Activated T-cell treated with anti-CD3 and anti-CD28 coated beads, Interleukin-2, amount 50 U/mL, for 4 hours (primary cell): ENCODE results near the gene LTC4S. TPM values are rescaled to one million over a fixed set of nuclear protein-coding genes. Genes with fewer than 3 reads are reported as not detected.
"Not testable (repeated sequence)": the region's sequence is repeated elsewhere in the genome, so short reads cannot be mapped to it uniquely, and the experiment has no call there.

Source experiments
- ATAC-seq, 2 donors: fragments of 200-7000 bp; cut with Tn5 transposase; one replicate each; pipeline ENCODE4 v1.10.0; 2021
- DNase-seq: peaks from one replicate; pipeline ENCODE4 v3.0.0-alpha.2; 2020
- H3K27me3 Mint-ChIP-seq: one replicate; pipeline ENCODE4 v1.8.0; 2021; ENCODE audit warnings: low read depth, mixed read lengths
- H3K36me3 Mint-ChIP-seq: one replicate; pipeline ENCODE4 v1.8.0; 2022; ENCODE audit warnings: mixed read lengths; ENCODE audit not compliant: insufficient read depth
- H3K4me1 Mint-ChIP-seq: one replicate; pipeline ENCODE4 v1.8.0; 2021; ENCODE audit warnings: low read depth, mixed read lengths
- H3K4me3 Mint-ChIP-seq: one replicate; pipeline ENCODE4 v1.8.0; 2021; ENCODE audit warnings: mild to moderate bottlenecking, moderate library complexity, mixed read lengths
- H3K9me3 Mint-ChIP-seq: one replicate; pipeline ENCODE4 v1.8.0; 2021; ENCODE audit warnings: mixed read lengths
- total RNA-seq, 3 donors: library from RNA; stranded (reverse); gene quantifications; one replicate each; pipeline ENCODE4 v1.2.1, GENCODE V29; 2021

Gene LTC4S
- total RNA-seq, 3 donors from 2014 or later, result 0.37 to 2.3 (median 0.61) TPM

DNA sequence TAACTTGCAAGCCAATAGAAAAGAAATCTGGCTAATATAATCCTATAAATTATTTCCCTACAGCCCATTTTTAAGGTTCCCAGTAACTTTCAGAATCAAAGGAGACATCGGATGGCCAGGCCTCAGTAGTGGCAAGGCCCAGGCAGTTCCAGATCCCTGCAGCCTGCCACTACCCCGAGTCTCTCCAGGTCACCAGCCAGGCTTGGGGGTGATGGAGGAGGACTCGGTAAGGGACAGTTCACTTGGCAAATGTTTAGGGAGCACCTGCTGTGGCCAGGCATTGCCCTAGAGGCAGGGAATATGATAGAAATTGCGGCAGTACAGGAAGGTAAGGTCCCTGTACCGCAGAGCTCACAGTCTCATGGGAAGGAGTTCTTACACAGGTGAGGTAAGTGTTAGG lies 15.2 kb upstream of the LTC4S start:
- Mint-ChIP-seq H3K36me3 (peaks cover 24% of the 10 kb centered on the region), H3K9me3 (no peaks in the 10 kb centered on the region), H3K4me1 (no peaks in the 10 kb centered on the region), H3K27me3 (no peaks in the 10 kb centered on the region), H3K4me3 (no peak overlapping the region)
- DNase-seq (no peak), ATAC-seq (no peak)

GRCh38 chr5:179779826-179780225 lies 14.0 kb upstream of the LTC4S start:
- Mint-ChIP-seq H3K27me3 (no peaks in the 10 kb centered on the region), H3K4me1 (no peaks in the 10 kb centered on the region), H3K36me3 (peaks cover 19% of the 10 kb centered on the region)

GRCh38 chr5:179780362-179780761 lies 13.4 kb upstream of the LTC4S start:
- no peak for ATAC-seq
- DNase-seq, result no peak
- H3K4me3 Mint-ChIP-seq, result no peak overlapping the region
- no peaks in the 10 kb centered on the region for H3K9me3 Mint-ChIP-seq
- no peaks in the 10 kb centered on the region for H3K4me1 Mint-ChIP-seq
- peaks cover 19% of the 10 kb centered on the region for H3K36me3 Mint-ChIP-seq
- H3K27me3 Mint-ChIP-seq, result no peaks in the 10 kb centered on the region

More at GRCh38 chr5:179779826-179780225, 14.0 kb upstream of the LTC4S start:
- Mint-ChIP-seq H3K4me3 (no peak overlapping the region), H3K9me3 (no peaks in the 10 kb centered on the region)
- ATAC-seq, result no peak
- DNase-seq, result no peak

- DNase-seq, result no peak
- Mint-ChIP-seq H3K4me3 (no peak overlapping the region), H3K36me3 (peaks cover 12% of the 10 kb centered on the region), H3K27me3 (no peaks in the 10 kb centered on the region), H3K9me3 (no peaks in the 10 kb centered on the region), H3K4me1 (no peaks in the 10 kb centered on the region)
- ATAC-seq, result no peak
Measured at GRCh38 chr5:179781846-179782245, 11.9 kb upstream of the LTC4S start.

DNA sequence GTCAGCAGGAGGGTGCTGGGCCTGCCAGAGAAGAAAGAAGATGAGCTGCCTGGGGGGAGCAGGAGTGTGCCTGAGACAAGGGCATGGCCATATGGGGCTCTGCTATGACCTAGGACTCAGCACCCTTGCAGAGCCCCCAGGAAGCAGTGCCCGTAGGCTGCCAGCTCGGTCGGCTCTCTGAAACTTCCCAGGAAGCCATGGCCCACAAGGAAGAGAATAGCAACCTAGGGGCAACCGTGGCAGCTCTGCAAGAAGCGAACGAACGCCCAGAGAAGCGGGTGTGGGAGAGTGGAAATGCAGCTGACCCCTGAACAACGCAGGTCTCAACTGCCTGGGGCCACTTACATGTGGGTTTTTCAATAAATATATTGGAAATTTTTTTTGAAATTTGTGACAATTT lies 10.7 kb upstream of the LTC4S start:
- no peaks in the 10 kb centered on the region for H3K27me3 Mint-ChIP-seq
- H3K4me1 Mint-ChIP-seq, result no peaks in the 10 kb centered on the region
- H3K4me3 Mint-ChIP-seq, result no peak overlapping the region
- DNase-seq, result no peak
- H3K36me3 Mint-ChIP-seq, result peaks cover 6% of the 10 kb centered on the region
- H3K9me3 Mint-ChIP-seq, result no peaks in the 10 kb centered on the region
- ATAC-seq, result no peak

DNA sequence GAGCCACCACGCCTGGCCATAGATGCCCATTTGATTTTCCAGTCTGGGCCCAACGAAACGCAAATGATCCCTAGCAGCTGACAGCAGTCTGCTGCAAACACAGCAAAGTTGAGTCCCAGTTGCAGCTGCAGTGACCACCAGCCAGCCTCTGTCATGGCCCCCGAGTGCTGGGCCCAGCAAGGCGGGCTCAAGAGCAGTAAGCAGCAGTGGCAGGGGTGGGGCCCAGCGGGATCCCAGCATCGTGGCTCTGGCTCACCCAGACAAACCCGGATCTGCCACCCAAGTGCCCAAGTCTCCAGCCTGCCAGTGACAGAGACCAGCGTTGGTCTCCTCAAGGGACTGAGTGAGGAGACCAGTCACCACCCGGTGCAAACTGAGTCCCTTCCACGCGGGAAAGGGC lies 6.9 kb upstream of the LTC4S start:
- Mint-ChIP-seq H3K4me1 (no peaks in the 10 kb centered on the region), H3K4me3 (no peak overlapping the region), H3K36me3 (no peaks in the 10 kb centered on the region), H3K9me3 (no peaks in the 10 kb centered on the region), H3K27me3 (no peaks in the 10 kb centered on the region)
- no peak for ATAC-seq
- no peak for DNase-seq

DNA sequence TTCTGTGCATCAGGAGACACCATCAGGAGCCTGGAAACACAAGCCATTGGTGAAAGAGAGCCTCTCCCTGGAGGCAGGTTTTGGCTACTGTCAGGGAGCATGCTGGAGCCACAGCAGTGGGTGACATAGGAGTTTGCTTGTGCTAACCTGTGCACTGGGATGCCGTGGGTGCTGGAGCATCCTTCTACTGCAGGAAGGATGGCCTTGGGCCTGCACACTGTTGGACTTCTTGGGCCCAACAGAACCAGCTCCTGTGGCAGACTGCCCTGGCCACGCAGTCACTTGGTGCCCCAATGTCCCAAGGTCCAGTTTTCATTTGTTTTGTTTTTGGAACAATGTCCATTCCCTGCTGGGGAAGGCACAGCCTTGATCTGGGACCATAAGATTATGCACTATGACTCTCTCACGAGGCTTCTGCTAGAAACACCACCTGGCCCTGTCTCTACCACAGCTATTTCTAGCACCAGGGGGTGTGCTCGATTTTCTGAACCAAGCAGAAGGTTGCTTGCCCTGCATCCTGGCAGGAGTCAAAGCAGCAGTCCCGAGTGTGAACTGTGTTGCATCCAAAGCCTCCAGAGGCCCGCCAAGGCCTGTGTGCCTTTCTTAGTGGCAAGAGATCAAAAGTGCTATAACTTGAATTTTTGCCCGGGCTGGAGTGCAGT lies 5.5 kb upstream of the LTC4S start:
- no peak for DNase-seq
- H3K27me3 Mint-ChIP-seq, result no peaks in the 10 kb centered on the region
- H3K4me1 Mint-ChIP-seq, result peaks cover 3% of the 10 kb centered on the region
- no peaks in the 10 kb centered on the region for H3K36me3 Mint-ChIP-seq
- no peaks in the 10 kb centered on the region for H3K9me3 Mint-ChIP-seq
- H3K4me3 Mint-ChIP-seq, result no peak overlapping the region
- no peak for ATAC-seq

GRCh38 chr5:179789278-179789677 lies 4.5 kb upstream of the LTC4S start:
- DNase-seq, ATAC-seq, H3K9me3 Mint-ChIP-seq, H3K36me3 Mint-ChIP-seq, H3K4me3 Mint-ChIP-seq, H3K27me3 Mint-ChIP-seq: not testable (repeated sequence)
- peaks cover 12% of the 10 kb centered on the region for H3K4me1 Mint-ChIP-seq

- Mint-ChIP-seq H3K36me3 (no peaks in the 10 kb centered on the region), H3K9me3 (no peaks in the 10 kb centered on the region), H3K27me3 (no peaks in the 10 kb centered on the region), H3K4me3 (no peak overlapping the region), H3K4me1 (peaks cover 26% of the 10 kb centered on the region)
- ATAC-seq, result no peak
- DNase-seq, result no peak
Measured at GRCh38 chr5:179791881-179792611, 1.7 kb upstream of the LTC4S start.

DNA sequence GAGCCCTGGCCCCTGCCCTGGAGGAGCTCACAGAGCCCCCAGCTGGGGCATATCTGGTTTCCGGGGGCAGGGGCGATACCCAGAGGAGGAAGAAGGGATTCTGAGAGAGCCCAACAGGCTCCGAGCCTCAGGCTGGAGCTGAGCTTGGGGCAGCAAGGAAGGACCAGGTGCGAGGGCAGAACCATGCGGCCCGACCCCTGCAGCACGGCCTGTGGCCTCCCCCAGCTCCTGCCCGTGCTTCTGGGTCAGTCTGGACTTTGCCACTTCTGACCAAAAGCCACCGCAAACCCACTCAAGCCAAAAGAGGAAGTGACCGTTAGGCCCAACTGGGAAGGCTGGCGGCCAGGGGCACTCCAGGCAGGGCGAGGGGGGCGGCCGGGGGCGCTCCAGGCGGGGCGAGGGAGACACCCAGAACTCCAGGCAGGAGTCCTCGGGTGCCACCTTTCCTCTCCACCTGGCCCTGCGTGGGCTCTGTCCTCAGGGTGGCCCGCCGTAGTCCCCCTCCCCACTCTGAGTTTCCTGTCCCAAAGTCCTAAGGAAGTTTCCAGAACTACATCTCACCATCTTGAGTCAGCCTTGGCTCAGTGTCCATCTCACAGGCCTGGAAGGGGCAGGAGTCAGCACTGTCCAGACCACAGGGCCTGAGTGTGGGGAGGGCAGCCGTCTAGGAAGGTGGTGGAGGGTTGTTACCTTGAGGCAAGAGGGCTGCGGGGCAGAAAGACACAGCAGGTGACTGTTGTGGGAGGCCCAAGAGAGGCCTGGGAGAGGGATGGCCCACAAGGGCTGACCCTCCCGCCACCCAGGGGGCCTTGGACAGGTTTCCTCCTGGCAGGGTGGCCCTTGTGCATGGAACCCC lies 946 bp upstream of the LTC4S start:
- H3K4me3 Mint-ChIP-seq, result no peak overlapping the region
- no peaks in the 10 kb centered on the region for H3K9me3 Mint-ChIP-seq
- H3K4me1 Mint-ChIP-seq, result peaks cover 27% of the 10 kb centered on the region
- ATAC-seq (no peak), DNase-seq (no peak)
- no peaks in the 10 kb centered on the region for H3K36me3 Mint-ChIP-seq
- H3K27me3 Mint-ChIP-seq, result no peaks in the 10 kb centered on the region

DNA sequence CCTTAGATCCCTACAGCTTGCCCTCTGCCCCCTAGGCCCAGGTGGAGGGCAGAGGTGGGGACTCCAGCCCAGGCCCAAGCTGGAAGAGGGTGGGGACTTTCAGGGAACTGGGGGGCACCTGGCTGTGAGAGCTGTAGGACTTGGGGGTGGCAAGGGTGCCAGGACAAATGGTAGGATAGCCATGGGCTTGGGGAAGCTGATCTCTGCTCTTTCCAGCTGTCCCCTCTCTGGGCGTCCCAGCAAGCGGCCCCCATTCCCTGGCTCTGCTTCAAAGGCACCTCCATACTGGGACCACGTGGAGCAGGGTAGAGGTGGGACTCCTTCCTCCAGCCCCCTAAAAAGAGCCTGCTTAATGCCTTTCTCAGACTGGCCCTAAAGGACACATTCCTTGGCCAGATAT lies 385 bp downstream of the LTC4S start:
- H3K36me3 Mint-ChIP-seq, result peaks cover under 1% of the 10 kb centered on the region
- H3K9me3 Mint-ChIP-seq, result no peaks in the 10 kb centered on the region
- no peak overlapping the region for H3K4me3 Mint-ChIP-seq
- DNase-seq (no peak), ATAC-seq (no peak)
- no peaks in the 10 kb centered on the region for H3K27me3 Mint-ChIP-seq
- peaks cover 27% of the 10 kb centered on the region for H3K4me1 Mint-ChIP-seq

DNA sequence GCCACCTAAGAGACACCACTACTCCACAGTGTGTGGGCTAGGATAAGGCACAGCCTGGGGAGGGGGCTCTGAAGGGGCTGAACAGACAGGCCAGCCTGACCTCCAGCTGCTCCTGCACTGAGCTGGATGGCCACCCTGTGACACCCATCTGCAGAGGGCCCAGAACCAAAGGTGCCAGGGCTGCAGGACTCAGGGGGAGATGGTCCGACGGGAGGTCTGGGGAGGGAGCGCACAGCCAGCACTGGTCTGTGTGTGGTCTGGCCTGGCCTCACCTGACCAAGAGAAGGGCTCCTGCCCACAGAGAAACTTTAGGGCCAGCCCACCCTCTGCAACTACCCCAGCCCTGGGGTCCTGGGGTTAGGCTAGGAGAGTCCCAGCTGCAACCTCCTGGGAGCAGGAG lies 789 bp downstream of the LTC4S start:
- Mint-ChIP-seq H3K27me3 (no peaks in the 10 kb centered on the region), H3K36me3 (peaks cover 4% of the 10 kb centered on the region), H3K4me1 (peaks cover 27% of the 10 kb centered on the region), H3K9me3 (no peaks in the 10 kb centered on the region), H3K4me3 (peak overlapping the region; percentile 50)
- ATAC-seq, result no peak
- no peak for DNase-seq

- Mint-ChIP-seq H3K27me3 (no peaks in the 10 kb centered on the region), H3K4me1 (peaks cover 27% of the 10 kb centered on the region), H3K36me3 (peaks cover 8% of the 10 kb centered on the region), H3K9me3 (no peaks in the 10 kb centered on the region), H3K4me3 (peak overlapping the region; percentile 50)
- DNase-seq (no peak), ATAC-seq (peak; percentile 4 to 5)
Measured at GRCh38 chr5:179795049-179795862, 1.5 kb downstream of the LTC4S start.
